Measurements from ENCODE around the gene SNTA1. TPM values are rescaled to one million over a fixed set of nuclear protein-coding genes. Genes with fewer than 3 reads are reported as not detected.

The SNTA1 gene
- total RNA-seq, 4 donors from 2014 or later = 6.3 to 27.3 (median 14.0) TPM

DNA sequence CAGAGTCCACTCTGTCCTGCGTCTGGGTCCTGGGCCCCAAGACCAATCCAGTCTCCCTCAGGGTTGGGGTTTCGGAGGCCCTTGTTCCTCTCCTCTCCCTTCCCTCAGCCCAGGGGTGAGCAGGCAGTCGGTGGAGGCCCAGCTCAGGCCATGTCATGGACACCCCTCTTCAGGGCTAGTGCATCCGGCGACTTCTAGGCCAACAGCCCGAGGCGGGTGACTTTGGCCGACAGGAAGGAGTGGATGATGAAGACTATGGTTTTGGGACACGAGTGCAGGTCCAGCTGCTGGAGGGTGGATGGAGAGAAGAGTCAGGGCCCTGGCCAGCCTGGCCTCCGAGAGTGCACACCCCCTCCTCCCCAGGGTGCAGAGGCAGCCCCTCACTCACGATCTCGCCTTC, 35.2 kb downstream of the SNTA1 start:
- H3K4me1 ChIP-seq = peaks cover 0 to 14% (median 5%) of the 10 kb centered on the region in 3 donors
- TF ChIP-seq CTCF (IDR thresholded peaks at IDR 0.05) (no peak), POLR2A (IDR thresholded peaks at IDR 0.05) (no peak)
- WGBS, 2 donors = 83% methylated on average over 4 of the region's 12 CpGs; no CpG with 5 or more reads in 1 of the 2 donors
- H3K9me3 ChIP-seq = no peaks in the 10 kb centered on the region
- DNase-seq = no peak
- no peaks in the 10 kb centered on the region for H3K27me3 ChIP-seq
- intact Hi-C loops (cut with DNase I) = no loop called here
- H3K36me3 ChIP-seq = peaks cover 0 to 73% (median 4%) of the 10 kb centered on the region in 3 donors
- no peak overlapping the region for H3K4me3 ChIP-seq
- H3K27ac ChIP-seq = no peak overlapping the region

GRCh38 chr20:33407796-33408195, 35.8 kb downstream of the SNTA1 start:
- Histone ChIP-seq H3K9me3 (no peaks in the 10 kb centered on the region), H3K4me3 (no peak overlapping the region), H3K4me1 (peaks cover 0 to 16% (median 5%) of the 10 kb centered on the region in 3 donors), H3K27me3 (no peaks in the 10 kb centered on the region), H3K27ac (no peak overlapping the region), H3K36me3 (peaks cover 0 to 71% (median 4%) of the 10 kb centered on the region in 3 donors)
- WGBS, 2 donors = 65 to 80% methylated on average over 3 of the region's 4 CpGs
- intact Hi-C loops (cut with DNase I) = no loop called here
- no peak for DNase-seq
- TF ChIP-seq CTCF (IDR thresholded peaks at IDR 0.05) (no peak), POLR2A (IDR thresholded peaks at IDR 0.05) (no peak)

GRCh38 chr20:33407251-33407650, 36.3 kb downstream of the SNTA1 start:
- Histone ChIP-seq H3K27ac (no peak overlapping the region), H3K27me3 (no peaks in the 10 kb centered on the region), H3K4me3 (no peak overlapping the region), H3K36me3 (peaks cover 0 to 66% (median 4%) of the 10 kb centered on the region in 3 donors), H3K9me3 (no peaks in the 10 kb centered on the region), H3K4me1 (peaks cover 0 to 21% (median 7%) of the 10 kb centered on the region in 3 donors)
- intact Hi-C loops (cut with DNase I) = no loop called here
- WGBS, 2 donors = 30 to 55% methylated on average over 1 of the region's 1 CpG
- no peak for DNase-seq
- TF ChIP-seq CTCF (IDR thresholded peaks at IDR 0.05) (no peak), POLR2A (IDR thresholded peaks at IDR 0.05) (no peak)

GRCh38 chr20:33404281-33404680, 39.3 kb downstream of the SNTA1 start:
- H3K4me3 ChIP-seq = no peak overlapping the region
- intact Hi-C loops (cut with DNase I) = no loop called here
- no peak overlapping the region for H3K27ac ChIP-seq
- peaks cover 12 to 45% (median 24%) of the 10 kb centered on the region in 3 donors for H3K4me1 ChIP-seq
- H3K9me3 ChIP-seq = no peaks in the 10 kb centered on the region
- no peaks in the 10 kb centered on the region for H3K27me3 ChIP-seq
- peaks cover 0 to 37% (median 0%) of the 10 kb centered on the region in 3 donors for H3K36me3 ChIP-seq
- DNase-seq = no peak
- WGBS, 2 donors = 28 to 73% methylated on average over 2 of the region's 2 CpGs
- TF ChIP-seq CTCF (IDR thresholded peaks at IDR 0.05) (no peak), POLR2A (IDR thresholded peaks at IDR 0.05) (no peak)

DNA sequence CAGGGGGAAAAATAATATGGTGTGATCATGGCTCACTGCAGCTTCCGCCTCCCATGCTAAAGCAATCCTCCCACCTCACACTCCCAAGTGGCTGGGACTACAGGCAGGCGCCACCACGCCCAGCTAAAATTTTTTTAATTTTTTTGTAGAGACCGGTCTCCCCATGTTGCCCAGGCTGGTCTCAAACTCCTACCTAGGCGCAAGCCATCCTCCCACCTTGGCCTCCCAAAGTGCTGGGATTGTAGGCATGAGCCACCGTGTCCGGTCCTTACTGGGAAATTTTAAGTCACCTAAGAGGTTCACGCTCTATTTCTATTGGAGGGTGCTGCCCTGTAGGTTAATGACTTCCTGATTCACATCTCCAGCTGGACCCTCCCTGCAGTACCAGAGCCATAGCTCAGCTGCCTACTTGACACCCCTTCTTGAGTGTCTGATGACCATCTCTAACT, 41.6 kb downstream of the SNTA1 start:
- peaks cover 0 to 17% (median 0%) of the 10 kb centered on the region in 3 donors for H3K36me3 ChIP-seq
- no peaks in the 10 kb centered on the region for H3K27me3 ChIP-seq
- H3K4me3 ChIP-seq = peak overlapping the region; percentile 85 to 99 (median 96)
- WGBS, 2 donors = 45 to 47% methylated on average over 8 of the region's 8 CpGs
- no peak for DNase-seq
- no peak for TF ChIP-seq CTCF (IDR thresholded peaks at IDR 0.05)
- TF ChIP-seq POLR2A (IDR thresholded peaks at IDR 0.05) = no peak
- H3K4me1 ChIP-seq = peaks cover 12 to 54% (median 24%) of the 10 kb centered on the region in 3 donors
- intact Hi-C loops (cut with DNase I) = no loop called here
- no peaks in the 10 kb centered on the region for H3K9me3 ChIP-seq
- H3K27ac ChIP-seq = peak overlapping the region in 3 of 4 donors; percentile 79 to 83 (median 80)

Measured in esophagus squamous epithelium (tissue), 5 donors.